GM12873 (cell line): ENCODE data around the gene MFNG.

ENCODE experiments used
- CTCF ChIP-seq: IDR thresholded peaks from 2 replicates; pipeline ENCODE4 v1.5.1; 2012; ENCODE audit warnings: low read depth, mild to moderate bottlenecking, moderate library complexity, low read length, control low read depth; ENCODE audit not compliant: insufficient read depth; ENCODE audit errors: missing control alignments

MFNG gene

GRCh38 chr22:37488337-37489135, 2.4 kb upstream of the MFNG start:
- TF ChIP-seq CTCF, result no peak

GRCh38 chr22:37487571-37487970, 1.4 kb upstream of the MFNG start:
- no peak for TF ChIP-seq CTCF

GRCh38 chr22:37487129-37487528, 945 bp upstream of the MFNG start:
- TF ChIP-seq CTCF, result no peak

GRCh38 chr22:37485395-37486223, 575 bp downstream of the MFNG start:
- TF ChIP-seq CTCF, result no peak

GRCh38 chr22:37484480-37485394, 1.4 kb downstream of the MFNG start:
- no peak for TF ChIP-seq CTCF

- no peak for TF ChIP-seq CTCF
These were observed 3.1 kb downstream of the MFNG start for GRCh38 chr22:37483050-37483449.
